Measurements from ENCODE around the gene VCX3B. TPM values are rescaled to one million over a fixed set of nuclear protein-coding genes. Genes with fewer than 3 reads are reported as not detected.
"Not testable (repeated sequence)": the region's sequence is repeated elsewhere in the genome, so short reads cannot be mapped to it uniquely, and the experiment has no call there.

The VCX3B gene
- total and polyA plus RNA-seq, 3 experiments from 2014 or later: not detected

DNA sequence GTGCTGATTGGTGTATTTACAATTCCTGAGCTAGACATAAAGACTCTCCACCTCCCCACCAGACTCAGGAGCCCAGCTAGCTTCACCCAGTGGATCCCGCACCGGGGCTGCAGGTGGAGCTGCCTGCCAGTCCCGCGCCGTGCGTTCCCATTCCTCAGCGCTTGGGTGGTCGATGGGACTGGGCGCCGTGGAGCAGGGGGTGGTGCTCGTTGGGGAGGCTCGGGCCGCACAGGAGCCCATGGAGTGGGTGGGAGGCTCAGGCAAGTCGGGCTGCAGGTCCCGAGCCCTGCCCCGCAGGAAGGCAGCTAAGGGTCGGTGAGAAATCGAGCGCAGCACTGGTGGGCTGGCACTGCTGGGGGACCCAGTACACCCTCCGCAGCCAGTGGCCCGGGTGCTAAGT lies 12.3 kb upstream of the VCX3B start:
- DNase-seq; H3K4me1 Mint-ChIP-seq; H3K36me3 Mint-ChIP-seq; H3K9me3 ChIP-seq (ENCODE audit: low read length); H3K27ac ChIP-seq (ENCODE audit: low read depth, low read length); H3K4me1 ChIP-seq (ENCODE audit: insufficient read depth, low read length); CTCF ChIA-PET; H3K36me3 ChIP-seq (ENCODE audit: insufficient read depth, low read length); POLR2A ChIA-PET; H3K27me3 Mint-ChIP-seq; H3K4me3 Mint-ChIP-seq; H3K27ac Mint-ChIP-seq; H3K27me3 ChIP-seq (ENCODE audit: insufficient read depth, low read length, poor library complexity, severe bottlenecking); H3K4me3 ChIP-seq (ENCODE audit: low read length): not testable (repeated sequence)
- H3K9me3 Mint-ChIP-seq: peaks cover 0 to 11% (median 6%) of the 10 kb centered on the region in 5 donors

DNA sequence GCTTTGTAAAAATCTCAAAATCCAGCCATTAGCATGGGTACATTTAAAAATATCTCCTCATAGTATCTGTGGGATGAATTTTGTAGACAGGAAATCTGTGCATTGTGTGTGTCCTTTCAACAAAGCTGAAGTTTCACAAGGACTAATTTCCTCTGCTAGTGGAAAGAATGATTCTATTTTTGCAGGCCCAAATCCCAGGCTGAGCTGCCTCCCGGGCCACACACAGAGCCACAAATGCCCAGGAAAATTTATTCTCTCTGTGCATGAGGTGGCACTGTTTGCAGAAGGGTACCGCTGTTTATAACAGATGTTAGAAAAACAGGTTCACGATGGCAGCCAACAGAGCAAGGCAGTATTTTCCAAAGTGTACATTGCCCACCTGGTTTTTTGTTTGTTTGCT lies 11.0 kb upstream of the VCX3B start:
- Histone ChIP-seq H3K27me3 (ENCODE audit: insufficient read depth, low read length, poor library complexity, severe bottlenecking) (no peaks in the 10 kb centered on the region), H3K27ac (ENCODE audit: low read depth, low read length) (no peak overlapping the region), H3K9me3 (ENCODE audit: low read length) (no peaks in the 10 kb centered on the region), H3K36me3 (ENCODE audit: insufficient read depth, low read length) (no peaks in the 10 kb centered on the region), H3K4me1 (ENCODE audit: insufficient read depth, low read length) (no peaks in the 10 kb centered on the region), H3K4me3 (ENCODE audit: low read length) (no peak overlapping the region)
- no peak for DNase-seq
- H3K9me3 Mint-ChIP-seq: peaks cover 0 to 11% (median 7%) of the 10 kb centered on the region in 5 donors
- H3K27ac Mint-ChIP-seq: no peak overlapping the region
- peaks cover 0 to 2% of the 10 kb centered on the region in 2 donors for H3K27me3 Mint-ChIP-seq
- H3K4me3 Mint-ChIP-seq: no peak overlapping the region
- CTCF ChIA-PET: no interaction called here
- no peaks in the 10 kb centered on the region for H3K36me3 Mint-ChIP-seq
- no peaks in the 10 kb centered on the region for H3K4me1 Mint-ChIP-seq
- POLR2A ChIA-PET: no interaction called here

DNA sequence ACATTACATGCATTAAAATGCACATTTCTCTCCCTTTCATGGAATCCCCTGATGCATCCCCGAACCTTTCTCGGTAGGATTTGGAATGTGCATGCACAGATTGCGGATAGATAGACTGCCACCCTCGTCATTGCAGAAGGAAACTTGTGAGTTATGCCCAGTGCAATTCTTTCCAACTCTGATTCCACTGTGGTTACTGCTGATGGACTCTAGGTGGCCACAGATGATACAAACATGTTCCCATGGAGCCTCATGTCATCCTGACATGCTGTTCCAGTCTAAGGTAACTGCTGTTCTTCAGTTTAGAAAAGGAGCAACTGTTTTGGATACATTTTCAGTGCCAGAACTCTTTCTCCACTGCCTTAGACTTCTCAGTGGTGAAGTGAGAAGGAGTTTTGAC lies 9.1 kb upstream of the VCX3B start:
- H3K4me1 ChIP-seq (ENCODE audit: insufficient read depth, low read length): no peaks in the 10 kb centered on the region
- no peaks in the 10 kb centered on the region for H3K27me3 Mint-ChIP-seq
- no peaks in the 10 kb centered on the region for H3K36me3 ChIP-seq (ENCODE audit: insufficient read depth, low read length)
- H3K4me3 Mint-ChIP-seq: no peak overlapping the region
- H3K36me3 Mint-ChIP-seq: no peaks in the 10 kb centered on the region
- CTCF ChIA-PET: no interaction called here
- no peak overlapping the region for H3K27ac ChIP-seq (ENCODE audit: low read depth, low read length)
- no peaks in the 10 kb centered on the region for H3K9me3 ChIP-seq (ENCODE audit: low read length)
- POLR2A ChIA-PET: no interaction called here
- H3K27me3 ChIP-seq (ENCODE audit: insufficient read depth, low read length, poor library complexity, severe bottlenecking): no peaks in the 10 kb centered on the region
- no peak overlapping the region for H3K4me3 ChIP-seq (ENCODE audit: low read length)
- DNase-seq: no peak
- no peaks in the 10 kb centered on the region for H3K4me1 Mint-ChIP-seq
- no peak overlapping the region for H3K27ac Mint-ChIP-seq
- peaks cover 0 to 15% (median 11%) of the 10 kb centered on the region in 5 donors for H3K9me3 Mint-ChIP-seq

DNA sequence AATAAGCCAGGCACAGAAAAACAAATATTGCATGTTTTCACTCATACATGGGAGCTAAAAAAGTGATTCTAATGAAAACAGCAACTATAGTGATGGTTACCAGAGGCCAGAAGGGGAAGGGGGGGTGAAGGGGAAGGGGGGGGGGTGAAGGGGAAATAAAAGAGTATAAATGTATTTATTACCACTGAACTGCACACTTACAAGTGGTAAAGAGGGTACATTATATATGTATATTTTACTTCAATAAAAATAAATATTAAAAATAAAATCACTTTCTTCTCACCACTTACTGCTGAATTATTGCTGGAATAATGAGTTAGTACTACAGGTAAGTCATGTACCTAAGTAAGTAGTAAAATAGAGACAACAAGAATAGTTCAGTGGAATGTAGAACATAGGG lies 2.1 kb upstream of the VCX3B start:
- no peak overlapping the region for H3K27ac ChIP-seq (ENCODE audit: low read depth, low read length)
- Mint-ChIP-seq H3K4me1 (no peaks in the 10 kb centered on the region), H3K9me3 (peaks cover 0 to 14% (median 9%) of the 10 kb centered on the region in 5 donors), H3K27ac (no peak overlapping the region), H3K36me3 (peaks cover 0 to 1% (median 0%) of the 10 kb centered on the region in 3 donors), H3K27me3 (no peaks in the 10 kb centered on the region), H3K4me3 (no peak overlapping the region)
- H3K36me3 ChIP-seq (ENCODE audit: insufficient read depth, low read length): no peaks in the 10 kb centered on the region
- H3K9me3 ChIP-seq (ENCODE audit: low read length): no peaks in the 10 kb centered on the region
- no peak for DNase-seq
- ChIA-PET POLR2A (no interaction called here), CTCF (no interaction called here)
- H3K4me3 ChIP-seq (ENCODE audit: low read length): no peak overlapping the region
- no peaks in the 10 kb centered on the region for H3K27me3 ChIP-seq (ENCODE audit: insufficient read depth, low read length, poor library complexity, severe bottlenecking)
- no peaks in the 10 kb centered on the region for H3K4me1 ChIP-seq (ENCODE audit: insufficient read depth, low read length)

DNA sequence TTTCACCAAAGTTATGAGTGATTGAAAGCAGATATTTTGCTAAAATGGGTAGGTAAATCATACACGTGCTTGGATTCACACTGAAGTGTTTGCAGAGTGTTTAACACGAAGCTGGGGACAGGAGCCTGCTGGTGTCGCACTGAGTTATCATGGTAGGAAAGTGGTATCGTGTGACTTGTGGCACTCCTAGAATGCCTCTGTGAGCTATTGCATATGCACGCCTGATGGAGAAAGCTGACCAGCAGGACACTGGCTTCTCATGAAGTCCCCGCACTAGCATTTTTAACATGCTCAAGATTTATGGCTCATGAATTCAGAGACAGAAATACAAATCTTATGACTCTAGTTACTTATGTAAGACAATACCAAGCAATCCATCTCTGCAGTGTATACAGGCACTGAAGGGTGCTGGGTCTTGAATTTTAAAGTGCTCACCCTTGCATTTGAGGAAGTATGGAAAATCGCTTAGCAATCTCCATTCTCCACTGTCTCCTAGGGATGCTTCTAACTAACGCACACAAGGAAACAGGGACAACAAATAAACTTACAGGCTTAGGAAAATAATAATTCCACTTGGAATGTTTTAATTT lies 19.8 kb downstream of the VCX3B start:
- no peaks in the 10 kb centered on the region for H3K36me3 Mint-ChIP-seq
- DNase-seq: no peak
- H3K4me1 Mint-ChIP-seq: no peaks in the 10 kb centered on the region
- Histone ChIP-seq H3K27me3 (ENCODE audit: insufficient read depth, low read length, poor library complexity, severe bottlenecking) (no peaks in the 10 kb centered on the region), H3K27ac (ENCODE audit: low read depth, low read length) (no peak overlapping the region), H3K4me3 (ENCODE audit: low read length) (no peak overlapping the region), H3K4me1 (ENCODE audit: insufficient read depth, low read length) (no peaks in the 10 kb centered on the region), H3K36me3 (ENCODE audit: insufficient read depth, low read length) (no peaks in the 10 kb centered on the region), H3K9me3 (ENCODE audit: low read length) (no peaks in the 10 kb centered on the region)
- ChIA-PET POLR2A (no interaction called here), CTCF (no interaction called here)
- no peak overlapping the region for H3K4me3 Mint-ChIP-seq
- peaks cover 0 to 2% of the 10 kb centered on the region in 2 donors for H3K27me3 Mint-ChIP-seq
- no peak overlapping the region for H3K27ac Mint-ChIP-seq
- H3K9me3 Mint-ChIP-seq: peaks cover 0 to 2% (median 0%) of the 10 kb centered on the region in 5 donors

DNA sequence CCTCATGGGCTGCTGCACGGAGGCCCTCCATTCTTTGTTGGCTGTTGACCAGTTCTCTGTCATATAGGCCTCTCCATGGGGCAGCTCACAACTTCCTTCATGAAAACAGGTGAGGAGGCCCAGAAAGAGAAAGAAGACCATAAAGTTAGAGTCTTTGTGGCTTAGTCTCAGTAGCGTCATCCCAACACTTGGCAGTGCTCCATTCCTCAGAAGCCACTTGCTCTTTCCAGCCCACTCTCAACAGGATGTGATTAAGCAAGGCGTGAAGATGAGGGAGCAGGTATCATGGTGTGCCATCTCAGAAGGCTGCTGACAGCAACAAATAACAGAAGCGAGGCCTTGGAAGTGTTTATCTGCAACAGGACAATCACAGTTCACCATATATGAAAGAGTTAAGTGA lies 30.4 kb downstream of the VCX3B start:
- POLR2A ChIA-PET; H3K4me3 Mint-ChIP-seq; H3K36me3 Mint-ChIP-seq; H3K27me3 ChIP-seq (ENCODE audit: insufficient read depth, low read length, poor library complexity, severe bottlenecking); CTCF ChIA-PET; H3K4me1 ChIP-seq (ENCODE audit: insufficient read depth, low read length); H3K36me3 ChIP-seq (ENCODE audit: insufficient read depth, low read length); H3K4me3 ChIP-seq (ENCODE audit: low read length); H3K27ac ChIP-seq (ENCODE audit: low read depth, low read length); H3K9me3 ChIP-seq (ENCODE audit: low read length); DNase-seq; H3K9me3 Mint-ChIP-seq; H3K27ac Mint-ChIP-seq; H3K4me1 Mint-ChIP-seq; H3K27me3 Mint-ChIP-seq: not testable (repeated sequence)

DNA sequence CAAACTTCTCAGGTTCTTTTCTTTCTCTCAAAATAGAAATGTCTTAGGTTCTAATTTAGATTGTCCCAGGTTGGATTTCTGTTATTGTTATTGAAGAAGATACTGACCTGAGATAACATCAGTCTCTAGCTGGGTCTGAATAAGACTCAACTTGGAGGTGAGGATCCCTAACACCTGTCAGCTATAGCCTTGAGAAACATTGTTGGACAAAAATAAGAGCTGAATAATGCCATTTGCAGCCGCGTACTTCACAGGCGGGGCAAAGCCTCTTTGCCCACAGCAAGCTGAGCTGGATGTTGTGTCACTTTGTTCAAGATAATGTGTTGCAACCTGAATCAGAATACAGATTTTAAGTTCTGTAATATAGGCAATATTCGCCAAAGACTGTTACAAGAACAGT lies 35.6 kb downstream of the VCX3B start:
- ChIA-PET POLR2A (no interaction called here), CTCF (no interaction called here)
- H3K27ac Mint-ChIP-seq: no peak overlapping the region
- no peak for DNase-seq
- peaks cover 0 to 4% (median 2%) of the 10 kb centered on the region in 5 donors for H3K9me3 Mint-ChIP-seq
- H3K9me3 ChIP-seq (ENCODE audit: low read length): no peaks in the 10 kb centered on the region
- H3K4me1 ChIP-seq (ENCODE audit: insufficient read depth, low read length): no peaks in the 10 kb centered on the region
- peaks cover 0 to 2% of the 10 kb centered on the region in 2 donors for H3K27me3 Mint-ChIP-seq
- H3K4me3 Mint-ChIP-seq: no peak overlapping the region
- H3K27ac ChIP-seq (ENCODE audit: low read depth, low read length): no peak overlapping the region
- no peaks in the 10 kb centered on the region for H3K36me3 Mint-ChIP-seq
- H3K4me1 Mint-ChIP-seq: no peaks in the 10 kb centered on the region
- H3K36me3 ChIP-seq (ENCODE audit: insufficient read depth, low read length): no peaks in the 10 kb centered on the region
- H3K4me3 ChIP-seq (ENCODE audit: low read length): no peak overlapping the region
- H3K27me3 ChIP-seq (ENCODE audit: insufficient read depth, low read length, poor library complexity, severe bottlenecking): no peaks in the 10 kb centered on the region

DNA sequence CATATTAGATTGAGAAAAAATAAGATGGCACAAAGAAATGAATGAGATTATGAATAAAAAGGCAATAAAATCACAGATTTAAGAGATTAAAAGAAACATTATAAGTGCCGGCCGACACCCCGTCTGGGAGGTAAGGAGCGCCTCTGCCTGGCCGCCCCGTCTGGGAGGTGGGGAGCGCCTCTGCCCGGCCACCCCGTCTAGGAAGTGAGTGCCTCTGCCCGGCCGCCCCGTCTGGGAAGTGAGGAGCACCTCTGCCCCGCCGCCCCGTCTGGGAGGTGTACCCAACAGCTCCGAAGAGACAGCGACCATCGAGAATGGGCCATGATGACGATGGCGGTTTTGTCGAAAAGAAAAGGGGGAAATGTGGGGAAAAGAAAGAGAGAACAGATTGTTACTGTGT lies 37.5 kb downstream of the VCX3B start:
- H3K36me3 Mint-ChIP-seq; H3K4me1 ChIP-seq (ENCODE audit: insufficient read depth, low read length); H3K9me3 Mint-ChIP-seq; H3K36me3 ChIP-seq (ENCODE audit: insufficient read depth, low read length); H3K27ac ChIP-seq (ENCODE audit: low read depth, low read length); H3K4me3 Mint-ChIP-seq; H3K27me3 ChIP-seq (ENCODE audit: insufficient read depth, low read length, poor library complexity, severe bottlenecking); DNase-seq; POLR2A ChIA-PET; H3K4me3 ChIP-seq (ENCODE audit: low read length); H3K9me3 ChIP-seq (ENCODE audit: low read length); H3K27me3 Mint-ChIP-seq; CTCF ChIA-PET; H3K4me1 Mint-ChIP-seq; H3K27ac Mint-ChIP-seq: not testable (repeated sequence)

DNA sequence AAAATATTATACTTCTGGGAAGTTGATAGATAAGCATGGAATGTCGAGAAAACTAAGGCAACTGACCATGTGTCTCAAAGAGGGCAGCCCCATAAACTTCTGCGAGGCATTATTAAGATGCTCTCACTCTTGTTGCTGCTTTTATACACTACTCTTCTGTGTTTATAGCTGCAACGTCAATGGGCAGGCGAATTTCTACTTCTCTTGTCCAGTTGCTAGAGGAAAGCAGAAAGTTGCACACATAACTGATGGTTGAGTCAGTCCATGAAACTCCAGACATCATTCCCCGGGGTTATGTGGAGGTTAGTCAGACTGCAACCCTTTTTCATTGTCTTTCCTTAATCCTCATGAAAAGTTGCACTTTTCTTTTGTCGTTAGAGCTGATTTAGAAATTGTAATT lies 39.8 kb downstream of the VCX3B start:
- no peaks in the 10 kb centered on the region for H3K9me3 ChIP-seq (ENCODE audit: low read length)
- Mint-ChIP-seq H3K36me3 (no peaks in the 10 kb centered on the region), H3K27ac (no peak overlapping the region), H3K4me1 (no peaks in the 10 kb centered on the region), H3K9me3 (peaks cover 0 to 2% (median 0%) of the 10 kb centered on the region in 5 donors), H3K27me3 (no peaks in the 10 kb centered on the region), H3K4me3 (no peak overlapping the region)
- no peaks in the 10 kb centered on the region for H3K4me1 ChIP-seq (ENCODE audit: insufficient read depth, low read length)
- ChIA-PET POLR2A (no interaction called here), CTCF (no interaction called here)
- no peaks in the 10 kb centered on the region for H3K27me3 ChIP-seq (ENCODE audit: insufficient read depth, low read length, poor library complexity, severe bottlenecking)
- no peaks in the 10 kb centered on the region for H3K36me3 ChIP-seq (ENCODE audit: insufficient read depth, low read length)
- no peak overlapping the region for H3K4me3 ChIP-seq (ENCODE audit: low read length)
- no peak for DNase-seq
- no peak overlapping the region for H3K27ac ChIP-seq (ENCODE audit: low read depth, low read length)
